NB4 (cell line): ENCODE results near the gene ATP2B1.

Source experiments
- CTCF ChIP-seq: IDR thresholded peaks from one replicate; pipeline ENCODE4 v1.5.1; 2012; ENCODE audit warnings: low read depth, low read length
- POLR2A ChIP-seq: IDR thresholded peaks from 2 replicates; pipeline ENCODE4 v1.6.1; 2011; ENCODE audit warnings: mild to moderate bottlenecking; ENCODE audit not compliant: insufficient read length; ENCODE audit errors: extremely low read depth

GRCh38 chr12:89546151-89546550 is 162.5 kb downstream of the ATP2B1 start:
- no peak for TF ChIP-seq POLR2A
- TF ChIP-seq CTCF, result no peak
